Chondrocyte (in vitro differentiated cells): Measurements from ENCODE around the gene ARSI. TPM values are rescaled to one million over a fixed set of nuclear protein-coding genes. Genes with fewer than 3 reads are reported as not detected.

Experiments
- DNase-seq: peaks from one replicate; pipeline ENCODE4 v3.0.0; 2021; ENCODE audit warnings: mixed read lengths, low spot score
- H3K27ac Mint-ChIP-seq: one replicate; pipeline ENCODE4 v1.8.0; 2021; ENCODE audit warnings: mild to moderate bottlenecking, moderate library complexity, mixed read lengths; ENCODE audit not compliant: unreplicated experiment
- H3K27me3 Mint-ChIP-seq: 2 replicates; pipeline ENCODE4 v1.8.0; 2021; ENCODE audit warnings: low read depth, mixed read lengths
- H3K36me3 Mint-ChIP-seq: 2 replicates; pipeline ENCODE4 v1.8.0; 2021; ENCODE audit warnings: low read depth, mixed read lengths
- H3K4me1 Mint-ChIP-seq: 2 replicates; pipeline ENCODE4 v1.8.0; 2021; ENCODE audit warnings: low read depth, mild to moderate bottlenecking, mixed read lengths
- H3K4me3 Mint-ChIP-seq: one replicate; pipeline ENCODE4 v1.8.0; 2021; ENCODE audit warnings: mild to moderate bottlenecking, moderate library complexity, mixed read lengths; ENCODE audit not compliant: unreplicated experiment
- H3K9me3 Mint-ChIP-seq: 2 replicates; pipeline ENCODE4 v1.8.0; 2021; ENCODE audit warnings: low read depth, mixed read lengths
- total RNA-seq: library from RNA; stranded (reverse); gene quantifications from 3 replicates; pipeline ENCODE4 v1.2.1, GENCODE V29; 2021
- TF ChIP-seq, protein P1 (sequence below): fragments of 200-600 bp; sonication (generic); IDR thresholded peaks from 2 replicates; pipeline ENCODE4 v1.5.0; 2021; ENCODE audit warnings: antibody characterized with exemption, mild to moderate bottlenecking, moderate library complexity

Gene ARSI
- total RNA-seq, 1 donor from 2014 or later: 2.4 TPM

DNA sequence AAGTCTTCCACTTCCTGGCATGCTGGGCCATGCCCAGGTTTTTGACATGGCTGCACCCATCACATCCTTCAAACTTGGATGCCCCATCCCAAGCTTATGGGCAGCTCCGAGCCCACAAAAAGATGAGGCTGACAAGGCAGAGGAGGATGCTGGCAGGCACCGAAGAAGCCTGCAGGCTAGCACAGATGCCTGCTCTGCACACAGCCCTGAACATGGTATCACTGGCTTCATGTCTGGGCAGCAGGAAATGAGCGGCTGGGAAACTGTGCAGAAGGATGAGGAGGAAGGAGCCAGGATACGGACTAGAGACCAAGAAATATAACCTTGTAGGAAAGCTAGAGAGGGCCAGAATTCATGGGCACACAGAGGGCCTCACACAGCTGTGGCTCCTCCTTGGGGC is 27.9 kb downstream of the ARSI start:
- TF ChIP-seq, protein P1, sequence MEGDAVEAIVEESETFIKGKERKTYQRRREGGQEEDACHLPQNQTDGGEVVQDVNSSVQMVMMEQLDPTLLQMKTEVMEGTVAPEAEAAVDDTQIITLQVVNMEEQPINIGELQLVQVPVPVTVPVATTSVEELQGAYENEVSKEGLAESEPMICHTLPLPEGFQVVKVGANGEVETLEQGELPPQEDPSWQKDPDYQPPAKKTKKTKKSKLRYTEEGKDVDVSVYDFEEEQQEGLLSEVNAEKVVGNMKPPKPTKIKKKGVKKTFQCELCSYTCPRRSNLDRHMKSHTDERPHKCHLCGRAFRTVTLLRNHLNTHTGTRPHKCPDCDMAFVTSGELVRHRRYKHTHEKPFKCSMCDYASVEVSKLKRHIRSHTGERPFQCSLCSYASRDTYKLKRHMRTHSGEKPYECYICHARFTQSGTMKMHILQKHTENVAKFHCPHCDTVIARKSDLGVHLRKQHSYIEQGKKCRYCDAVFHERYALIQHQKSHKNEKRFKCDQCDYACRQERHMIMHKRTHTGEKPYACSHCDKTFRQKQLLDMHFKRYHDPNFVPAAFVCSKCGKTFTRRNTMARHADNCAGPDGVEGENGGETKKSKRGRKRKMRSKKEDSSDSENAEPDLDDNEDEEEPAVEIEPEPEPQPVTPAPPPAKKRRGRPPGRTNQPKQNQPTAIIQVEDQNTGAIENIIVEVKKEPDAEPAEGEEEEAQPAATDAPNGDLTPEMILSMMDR: no peak
- peaks cover 10% of the 10 kb centered on the region for H3K4me1 Mint-ChIP-seq

DNA sequence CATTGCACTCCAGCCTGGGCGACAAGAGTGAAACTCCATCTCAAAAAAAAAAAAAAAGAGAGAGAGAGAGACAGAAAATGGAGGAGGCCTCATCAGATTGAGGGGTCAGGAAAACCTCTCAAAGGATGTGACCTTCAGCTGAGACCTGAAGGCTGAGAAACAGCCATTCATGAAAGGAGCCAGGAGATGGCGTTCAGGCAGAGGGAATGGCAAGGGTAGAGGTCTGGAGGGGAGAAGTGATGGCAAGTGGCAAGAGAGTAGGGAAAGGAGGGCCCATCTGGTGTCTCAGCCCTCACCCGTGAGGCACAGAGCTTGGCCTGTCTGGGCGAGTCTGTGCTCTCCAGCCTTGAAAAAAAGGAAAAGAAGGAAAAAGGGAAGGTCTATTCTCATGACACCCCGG is 30.2 kb downstream of the ARSI start:
- no peak for DNase-seq
- no peaks in the 10 kb centered on the region for H3K9me3 Mint-ChIP-seq
- H3K27me3 Mint-ChIP-seq: peaks cover 2% of the 10 kb centered on the region
- no peak overlapping the region for H3K27ac Mint-ChIP-seq
- peaks cover 3% of the 10 kb centered on the region for H3K4me1 Mint-ChIP-seq
- H3K36me3 Mint-ChIP-seq: no peaks in the 10 kb centered on the region
- H3K4me3 Mint-ChIP-seq: no peak overlapping the region
- TF ChIP-seq, protein P1: peak; percentile 77

More for the DNA sequence above, 27.9 kb downstream of the ARSI start:
- H3K27me3 Mint-ChIP-seq: peaks cover 2% of the 10 kb centered on the region
- H3K27ac Mint-ChIP-seq: no peak overlapping the region
- H3K4me3 Mint-ChIP-seq: no peak overlapping the region
- H3K9me3 Mint-ChIP-seq: no peaks in the 10 kb centered on the region
- no peak for DNase-seq
- no peaks in the 10 kb centered on the region for H3K36me3 Mint-ChIP-seq

DNA sequence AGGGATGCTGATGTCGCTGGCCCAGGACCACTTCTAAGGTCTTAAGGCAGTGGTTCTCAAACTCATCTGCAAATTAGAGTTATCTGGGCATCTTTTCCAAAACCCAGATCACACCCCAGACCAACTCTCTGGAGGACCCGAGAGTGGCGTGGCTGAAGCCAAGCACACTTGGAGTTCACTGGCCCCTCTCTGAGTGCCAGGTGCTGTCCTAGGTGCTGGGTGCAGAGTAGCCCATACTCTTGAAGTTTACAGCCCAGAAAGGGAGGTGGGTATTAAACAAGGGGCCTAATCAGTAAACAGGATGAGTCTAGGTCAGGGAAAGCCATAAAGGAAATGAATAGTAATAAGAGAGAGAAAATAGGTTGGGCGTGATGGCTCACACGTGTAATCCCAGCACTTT is 30.8 kb downstream of the ARSI start:
- TF ChIP-seq, protein P1: no peak
- H3K4me3 Mint-ChIP-seq: no peak overlapping the region
- peaks cover 5% of the 10 kb centered on the region for H3K4me1 Mint-ChIP-seq
- no peak overlapping the region for H3K27ac Mint-ChIP-seq
- H3K36me3 Mint-ChIP-seq: no peaks in the 10 kb centered on the region
- no peaks in the 10 kb centered on the region for H3K9me3 Mint-ChIP-seq
- peaks cover 2% of the 10 kb centered on the region for H3K27me3 Mint-ChIP-seq
- no peak for DNase-seq

DNA sequence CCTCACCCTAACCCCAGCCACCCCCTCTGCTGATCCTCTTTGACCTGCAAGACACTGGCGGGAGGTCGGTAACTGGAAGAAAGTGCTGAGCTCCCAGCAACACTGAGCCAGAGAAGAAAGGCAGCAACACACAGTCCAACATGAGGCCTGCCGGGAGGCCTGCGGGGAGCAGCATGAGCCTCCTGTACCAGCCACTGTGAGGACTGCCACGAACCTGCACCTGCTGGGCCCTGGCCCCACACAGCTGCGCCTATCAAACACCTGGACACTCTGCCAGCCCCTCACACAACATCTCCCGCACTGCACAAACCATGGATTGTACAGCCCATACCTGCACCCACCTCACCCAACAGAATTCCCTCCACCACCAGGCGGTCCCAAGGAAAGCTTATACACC is 31.4 kb downstream of the ARSI start:
- H3K4me1 Mint-ChIP-seq: peaks cover 11% of the 10 kb centered on the region
- H3K9me3 Mint-ChIP-seq: no peaks in the 10 kb centered on the region
- H3K4me3 Mint-ChIP-seq: no peak overlapping the region
- H3K36me3 Mint-ChIP-seq: no peaks in the 10 kb centered on the region
- TF ChIP-seq, protein P1: no peak
- H3K27ac Mint-ChIP-seq: no peak overlapping the region
- no peak for DNase-seq
- no peaks in the 10 kb centered on the region for H3K27me3 Mint-ChIP-seq

DNA sequence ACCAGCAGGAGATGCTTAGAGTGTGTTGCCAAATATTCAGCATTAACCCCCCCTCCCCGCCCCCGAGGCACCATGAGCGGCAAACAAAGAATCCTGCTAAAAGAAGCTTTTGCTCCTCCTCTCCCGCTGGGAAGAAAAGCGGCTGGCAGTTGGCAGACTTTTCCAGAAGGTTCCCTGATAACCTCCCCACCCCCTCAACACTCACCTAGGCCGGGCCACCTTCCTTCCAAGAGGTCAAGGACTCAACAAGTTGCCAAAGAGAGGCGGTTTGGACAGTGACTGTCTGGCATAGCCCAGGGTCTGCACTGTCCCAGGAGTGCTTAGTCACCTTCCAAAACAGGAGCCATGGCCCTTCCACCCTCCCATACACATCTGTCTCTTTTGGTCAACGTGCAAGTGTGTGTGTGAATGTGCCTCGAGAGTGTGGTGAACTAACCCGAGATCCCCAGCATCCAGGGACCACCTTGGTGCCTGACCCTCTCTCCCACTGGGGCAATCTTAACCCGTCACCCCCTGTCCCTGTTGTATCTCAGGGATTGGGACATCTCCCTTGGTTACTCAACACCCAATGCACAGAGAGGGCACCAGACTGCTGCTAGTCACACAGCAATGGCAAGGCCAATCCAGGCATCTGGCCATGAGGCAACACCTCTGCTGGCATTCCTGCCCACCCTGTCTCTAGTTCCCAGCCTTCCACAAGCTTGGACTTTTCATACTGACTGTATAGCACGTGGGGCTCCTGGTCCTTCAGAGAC is 32.0 kb downstream of the ARSI start:
- no peak overlapping the region for H3K27ac Mint-ChIP-seq
- H3K9me3 Mint-ChIP-seq: no peaks in the 10 kb centered on the region
- no peak for DNase-seq
- H3K4me3 Mint-ChIP-seq: no peak overlapping the region
- H3K36me3 Mint-ChIP-seq: no peaks in the 10 kb centered on the region
- TF ChIP-seq, protein P1: no peak
- no peaks in the 10 kb centered on the region for H3K27me3 Mint-ChIP-seq
- peaks cover 11% of the 10 kb centered on the region for H3K4me1 Mint-ChIP-seq
